ENCODE data around the gene UCHL1.

UCHL1 gene

GRCh38 chr4:41256740-41257256, at the start of gene UCHL1:
UCHL1 (plus strand) TSS chr4:41256928; CDS start chr4:41256977, 49 bp downstream.
- Mint-ChIP-seq H3K4me3 (peak within 1 kb of the TSS; percentile 53), H3K27me3 (peaks cover 65% of the 10 kb centered on the region), H3K27ac (no peak within 1 kb of the TSS), H3K9me3 (peaks cover 3% of the 10 kb centered on the region), H3K36me3 (no peaks in the 10 kb centered on the region), H3K4me1 (peaks cover 7% of the 10 kb centered on the region)
- ATAC-seq = no peak

DNA sequence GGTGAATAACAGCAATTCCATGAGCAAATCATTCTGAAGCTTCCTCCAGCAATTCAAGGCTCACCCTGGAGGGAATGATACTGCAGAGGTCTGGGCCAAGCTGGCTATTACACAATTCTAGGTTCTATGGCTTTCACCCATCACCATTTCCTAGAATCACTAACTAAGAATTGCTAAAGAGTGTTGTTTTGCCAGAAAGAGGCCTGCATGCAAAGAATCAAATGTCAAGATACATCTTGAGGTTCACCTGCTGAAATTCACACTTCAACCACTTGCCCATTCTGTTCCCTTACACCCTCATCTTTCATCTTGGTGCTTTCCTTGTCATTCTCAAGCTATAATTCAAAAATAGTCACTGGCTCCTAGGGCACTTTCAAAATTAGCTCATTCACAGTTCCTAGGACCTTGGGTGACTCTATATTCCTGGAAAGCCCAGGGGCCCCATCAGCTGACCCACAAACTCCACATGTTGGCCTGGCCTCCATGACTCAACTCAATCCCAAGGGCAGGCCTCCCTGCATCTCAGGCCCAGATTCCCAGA, 49.4 kb upstream of the UCHL1 start:
- no peaks in the 10 kb centered on the region for H3K4me1 Mint-ChIP-seq
- no peak for ATAC-seq

DNA sequence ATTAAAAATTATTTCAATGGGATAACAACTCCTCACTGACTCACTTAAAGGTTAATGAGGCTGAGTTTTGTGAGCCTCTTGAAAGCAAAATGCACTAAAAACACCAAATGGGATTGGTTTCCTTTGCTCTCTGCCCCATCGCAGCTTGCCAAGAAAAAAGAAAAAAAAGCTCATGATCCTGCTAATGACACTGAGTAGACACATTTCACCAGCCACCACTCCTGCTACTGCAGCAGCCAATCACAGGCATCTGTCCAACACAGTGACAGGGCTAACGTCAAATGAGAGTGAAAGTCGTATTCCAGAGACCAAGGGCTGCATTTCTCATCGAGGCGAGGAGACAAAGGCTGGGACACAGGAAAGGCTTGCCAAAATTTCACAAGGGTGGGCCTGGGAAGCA, 47.5 kb upstream of the UCHL1 start:
- no peak for ATAC-seq
- Mint-ChIP-seq H3K27ac (no peak overlapping the region), H3K4me1 (peaks cover 11% of the 10 kb centered on the region), H3K9me3 (no peaks in the 10 kb centered on the region), H3K27me3 (peaks cover 47% of the 10 kb centered on the region), H3K4me3 (no peak overlapping the region), H3K36me3 (no peaks in the 10 kb centered on the region)

More for the DNA sequence above, 49.4 kb upstream of the UCHL1 start:
- H3K4me3 Mint-ChIP-seq = no peak overlapping the region
- H3K36me3 Mint-ChIP-seq = no peaks in the 10 kb centered on the region
- H3K9me3 Mint-ChIP-seq = no peaks in the 10 kb centered on the region
- H3K27me3 Mint-ChIP-seq = peaks cover 32% of the 10 kb centered on the region
- no peak overlapping the region for H3K27ac Mint-ChIP-seq

DNA sequence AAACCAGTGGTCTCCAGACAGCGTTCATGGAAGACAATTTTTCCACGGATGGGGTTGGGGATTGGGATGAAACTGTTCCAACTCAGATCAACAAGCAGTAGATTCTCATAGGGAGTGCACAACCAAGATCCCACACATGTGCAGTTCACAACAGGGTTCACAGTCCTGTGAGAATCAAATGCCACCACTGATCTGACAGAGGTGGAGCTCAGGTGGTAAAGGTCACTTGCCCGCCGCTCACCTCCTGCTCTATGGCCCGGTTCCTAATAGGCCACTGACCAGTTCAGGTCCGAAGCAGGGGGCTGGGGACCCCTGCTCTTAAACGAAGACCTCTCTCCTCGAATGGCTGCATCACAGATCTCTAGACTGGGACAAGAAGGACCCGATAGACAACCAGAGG, 46.8 kb upstream of the UCHL1 start:
- no peak overlapping the region for H3K27ac Mint-ChIP-seq
- peaks cover 54% of the 10 kb centered on the region for H3K27me3 Mint-ChIP-seq
- no peaks in the 10 kb centered on the region for H3K9me3 Mint-ChIP-seq
- H3K4me1 Mint-ChIP-seq = peaks cover 11% of the 10 kb centered on the region
- no peaks in the 10 kb centered on the region for H3K36me3 Mint-ChIP-seq
- H3K4me3 Mint-ChIP-seq = no peak overlapping the region
- no peak for ATAC-seq

GRCh38 chr4:41211951-41212615, 44.6 kb upstream of the UCHL1 start:
- Mint-ChIP-seq H3K27ac (no peak overlapping the region), H3K27me3 (peaks cover 76% of the 10 kb centered on the region), H3K9me3 (no peaks in the 10 kb centered on the region), H3K4me3 (no peak overlapping the region), H3K36me3 (no peaks in the 10 kb centered on the region), H3K4me1 (peaks cover 18% of the 10 kb centered on the region)
- no peak for ATAC-seq

DNA sequence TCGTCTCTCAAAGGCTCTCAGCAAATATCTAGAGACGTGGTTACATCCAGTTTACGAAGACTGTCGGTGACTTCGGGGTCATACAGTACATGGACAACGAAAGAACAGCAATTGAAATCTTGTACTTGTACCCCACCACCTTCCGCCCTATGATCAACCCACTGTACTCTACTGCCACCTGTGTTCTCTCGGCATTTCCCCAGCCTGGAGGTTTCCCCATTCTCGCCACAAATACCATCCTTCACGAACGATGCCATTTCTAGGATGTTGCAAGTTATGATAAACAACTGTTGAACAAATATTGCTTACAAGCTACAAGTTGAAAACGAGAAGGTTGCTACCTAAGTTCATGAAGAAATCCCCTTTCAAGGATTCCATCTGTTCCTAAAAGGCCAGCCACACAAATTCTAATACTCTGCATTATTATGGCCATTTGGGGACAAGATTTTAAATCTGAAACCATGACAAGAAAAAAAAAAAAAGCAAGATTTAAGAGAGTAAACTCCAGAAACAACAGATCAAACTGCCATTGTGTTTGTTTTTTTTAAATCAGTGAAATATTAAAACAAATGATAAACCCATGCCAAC, 44.0 kb upstream of the UCHL1 start:
- H3K9me3 Mint-ChIP-seq = no peaks in the 10 kb centered on the region
- peaks cover 18% of the 10 kb centered on the region for H3K4me1 Mint-ChIP-seq
- no peak for ATAC-seq
- no peak overlapping the region for H3K27ac Mint-ChIP-seq
- no peaks in the 10 kb centered on the region for H3K36me3 Mint-ChIP-seq
- no peak overlapping the region for H3K4me3 Mint-ChIP-seq
- H3K27me3 Mint-ChIP-seq = peaks cover 79% of the 10 kb centered on the region

GRCh38 chr4:41213625-41214135, 43.0 kb upstream of the UCHL1 start:
- Mint-ChIP-seq H3K4me1 (peaks cover 18% of the 10 kb centered on the region), H3K36me3 (no peaks in the 10 kb centered on the region), H3K27ac (no peak overlapping the region), H3K4me3 (peak overlapping the region; percentile 71), H3K27me3 (peaks cover 70% of the 10 kb centered on the region), H3K9me3 (no peaks in the 10 kb centered on the region)
- ATAC-seq = peak; percentile 6

GRCh38 chr4:41214136-41214824, 42.4 kb upstream of the UCHL1 start, which contains the start of gene APBB2:
APBB2 (minus strand) TSS chr4:41214542; CDS start chr4:41033254, 181,288 bp downstream.
- Mint-ChIP-seq H3K36me3 (no peaks in the 10 kb centered on the region), H3K9me3 (no peaks in the 10 kb centered on the region), H3K4me1 (peaks cover 18% of the 10 kb centered on the region), H3K4me3 (peak within 1 kb of the TSS; percentile 71), H3K27ac (no peak within 1 kb of the TSS), H3K27me3 (peaks cover 68% of the 10 kb centered on the region)
- peak; percentile 59 for ATAC-seq

GRCh38 chr4:41214825-41215146, 41.9 kb upstream of the UCHL1 start:
- Mint-ChIP-seq H3K4me3 (peak overlapping the region; percentile 58), H3K4me1 (peaks cover 18% of the 10 kb centered on the region), H3K27ac (no peak overlapping the region), H3K9me3 (peaks cover 2% of the 10 kb centered on the region), H3K36me3 (no peaks in the 10 kb centered on the region), H3K27me3 (peaks cover 72% of the 10 kb centered on the region)
- ATAC-seq = no peak

DNA sequence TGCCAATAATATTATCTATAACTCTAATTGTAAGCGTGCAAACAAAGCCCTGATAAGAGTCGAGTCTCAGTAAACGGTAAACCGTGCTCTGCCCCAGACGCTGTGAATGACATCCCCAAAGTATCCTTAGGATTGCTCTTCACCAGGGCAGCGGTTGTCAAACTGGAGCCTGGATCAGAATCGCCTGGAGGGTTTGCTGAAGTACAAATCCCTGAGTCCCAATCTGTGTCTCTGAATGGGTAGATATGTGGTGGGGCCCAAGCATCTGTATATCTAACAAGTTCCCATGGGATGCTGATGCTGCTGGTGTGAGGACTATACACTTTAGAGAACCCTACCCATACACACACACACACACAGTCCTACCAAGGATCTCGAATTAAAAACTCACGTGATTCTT, 41.6 kb upstream of the UCHL1 start:
- Mint-ChIP-seq H3K9me3 (peaks cover 2% of the 10 kb centered on the region), H3K4me3 (peak overlapping the region; percentile 58), H3K27ac (no peak overlapping the region), H3K27me3 (peaks cover 76% of the 10 kb centered on the region), H3K4me1 (peaks cover 18% of the 10 kb centered on the region), H3K36me3 (no peaks in the 10 kb centered on the region)
- no peak for ATAC-seq

GRCh38 chr4:41215969-41216293, 40.8 kb upstream of the UCHL1 start:
- peaks cover 2% of the 10 kb centered on the region for H3K9me3 Mint-ChIP-seq
- H3K27me3 Mint-ChIP-seq = peaks cover 83% of the 10 kb centered on the region
- peaks cover 18% of the 10 kb centered on the region for H3K4me1 Mint-ChIP-seq

GRCh38 chr4:41216294-41217019, 40.3 kb upstream of the UCHL1 start:
- peaks cover 2% of the 10 kb centered on the region for H3K9me3 Mint-ChIP-seq
- peaks cover 18% of the 10 kb centered on the region for H3K4me1 Mint-ChIP-seq
- no peaks in the 10 kb centered on the region for H3K36me3 Mint-ChIP-seq
- H3K27me3 Mint-ChIP-seq = peaks cover 89% of the 10 kb centered on the region
- peak overlapping the region; percentile 71 for H3K4me3 Mint-ChIP-seq
- no peak overlapping the region for H3K27ac Mint-ChIP-seq
- no peak for ATAC-seq

More at GRCh38 chr4:41215969-41216293, 40.8 kb upstream of the UCHL1 start:
- H3K27ac Mint-ChIP-seq = no peak overlapping the region
- ATAC-seq = no peak
- H3K36me3 Mint-ChIP-seq = no peaks in the 10 kb centered on the region
- peak overlapping the region; percentile 71 for H3K4me3 Mint-ChIP-seq

DNA sequence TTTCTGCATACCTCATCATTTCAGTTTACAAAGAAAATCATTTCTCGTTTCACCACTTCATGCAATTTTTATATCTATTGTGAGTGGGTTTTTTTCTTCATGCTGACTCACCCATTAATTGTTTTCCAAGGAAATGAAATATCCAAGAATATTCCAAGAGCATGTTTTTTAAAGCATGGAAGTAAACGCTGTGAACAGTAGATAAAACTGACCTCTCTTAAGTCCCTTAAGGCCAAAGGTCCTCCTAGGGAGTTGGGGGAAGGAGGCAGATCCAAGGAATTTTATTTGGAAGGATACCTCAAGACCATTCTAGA, 39.8 kb upstream of the UCHL1 start:
- Mint-ChIP-seq H3K36me3 (no peaks in the 10 kb centered on the region), H3K27me3 (peaks cover 84% of the 10 kb centered on the region), H3K27ac (no peak overlapping the region), H3K4me3 (peak overlapping the region; percentile 71), H3K4me1 (peaks cover 18% of the 10 kb centered on the region), H3K9me3 (peaks cover 2% of the 10 kb centered on the region)
- no peak for ATAC-seq

- Mint-ChIP-seq H3K4me3 (no peak overlapping the region), H3K4me1 (peaks cover 18% of the 10 kb centered on the region), H3K36me3 (no peaks in the 10 kb centered on the region), H3K9me3 (peaks cover 2% of the 10 kb centered on the region), H3K27ac (no peak overlapping the region), H3K27me3 (peaks cover 80% of the 10 kb centered on the region)
- no peak for ATAC-seq
Measured at GRCh38 chr4:41217374-41217773, 39.4 kb upstream of the UCHL1 start.

- H3K4me1 Mint-ChIP-seq = peaks cover 10% of the 10 kb centered on the region
- no peak overlapping the region for H3K4me3 Mint-ChIP-seq
- H3K27me3 Mint-ChIP-seq = peaks cover 71% of the 10 kb centered on the region
- H3K9me3 Mint-ChIP-seq = peaks cover 2% of the 10 kb centered on the region
- no peak for ATAC-seq
- H3K36me3 Mint-ChIP-seq = no peaks in the 10 kb centered on the region
- no peak overlapping the region for H3K27ac Mint-ChIP-seq
Measured at GRCh38 chr4:41218703-41219102, 38.0 kb upstream of the UCHL1 start.

Measured in stimulated activated memory B cell treated with anti-CD40 and anti-IgM and Interleukin-4, amounts not matched to agents 10 μg/mL and 1 μg/mL and 100 μg/mL, for 72 hours (primary cell).